Measurements from ENCODE around the gene TNS1. TPM values are rescaled to one million over a fixed set of nuclear protein-coding genes. Genes with fewer than 3 reads are reported as not detected.

Gene TNS1
- total RNA-seq, 2 donors from 2014 or later, result 1,255 to 1,508 TPM

GRCh38 chr2:218031771-218032257 is 29.0 kb upstream of the TNS1 start:
- intact Hi-C loops (cut with DNase I), result loop anchor here in 1 of 2 donors (5.0 kb wide), 1 partner anchor 245 kb away; no protein-coding TSS in a partner anchor
- no peak for DNase-seq (ENCODE audit: low spot score)

GRCh38 chr2:218031261-218031660 is 28.5 kb upstream of the TNS1 start:
- no peak for DNase-seq (ENCODE audit: low spot score)
- intact Hi-C loops (cut with DNase I), result loop anchor here in 1 of 2 donors (5.0 kb wide), 1 partner anchor 244 kb away; no protein-coding TSS in a partner anchor

- no peak for DNase-seq (ENCODE audit: low spot score)
- intact Hi-C loops (cut with DNase I), result loop anchor here in 1 of 2 donors (5.0 kb wide), 1 partner anchor 243 kb away; no protein-coding TSS in a partner anchor
These were observed 27.8 kb upstream of the TNS1 start for GRCh38 chr2:218030409-218031195.

- DNase-seq (ENCODE audit: low spot score), result peak; percentile 52
- intact Hi-C loops (cut with DNase I), result loop anchor here in 1 of 2 donors (5.0 kb wide), 1 partner anchor 242 kb away; no protein-coding TSS in a partner anchor
These were observed 26.9 kb upstream of the TNS1 start for GRCh38 chr2:218029366-218030360.

- DNase-seq (ENCODE audit: low spot score), result no peak
- intact Hi-C loops (cut with DNase I), result no loop called here
These were observed 26.0 kb upstream of the TNS1 start for GRCh38 chr2:218028562-218029348.

GRCh38 chr2:218028189-218028495 is 25.3 kb upstream of the TNS1 start:
- DNase-seq (ENCODE audit: low spot score), result no peak
- intact Hi-C loops (cut with DNase I), result no loop called here

GRCh38 chr2:218027426-218028188 is 24.8 kb upstream of the TNS1 start:
- DNase-seq (ENCODE audit: low spot score), result no peak
- intact Hi-C loops (cut with DNase I), result no loop called here

GRCh38 chr2:218026676-218027425 is 24.1 kb upstream of the TNS1 start:
- intact Hi-C loops (cut with DNase I), result no loop called here
- DNase-seq (ENCODE audit: low spot score), result no peak

- no peak for DNase-seq (ENCODE audit: low spot score)
These were observed 23.4 kb upstream of the TNS1 start for GRCh38 chr2:218026244-218026643.

GRCh38 chr2:218024871-218025270 is 22.1 kb upstream of the TNS1 start:
- intact Hi-C loops (cut with DNase I), result no loop called here
- DNase-seq (ENCODE audit: low spot score), result peak; percentile 49

More at GRCh38 chr2:218026244-218026643, 23.4 kb upstream of the TNS1 start:
- intact Hi-C loops (cut with DNase I), result no loop called here

- intact Hi-C loops (cut with DNase I), result no loop called here
- DNase-seq (ENCODE audit: low spot score), result no peak
These were observed 21.5 kb upstream of the TNS1 start for GRCh38 chr2:218024336-218024735.

- no peak for DNase-seq (ENCODE audit: low spot score)
- intact Hi-C loops (cut with DNase I), result no loop called here
These were observed 20.8 kb upstream of the TNS1 start for GRCh38 chr2:218023636-218024035.

GRCh38 chr2:218022851-218023530 is 20.2 kb upstream of the TNS1 start:
- peak; percentile 66 for DNase-seq (ENCODE audit: low spot score)
- intact Hi-C loops (cut with DNase I), result no loop called here

GRCh38 chr2:218022131-218022850 is 19.5 kb upstream of the TNS1 start:
- DNase-seq (ENCODE audit: low spot score), result peak; percentile 38
- intact Hi-C loops (cut with DNase I), result no loop called here

- intact Hi-C loops (cut with DNase I), result no loop called here
- DNase-seq (ENCODE audit: low spot score), result peak; percentile 65
These were observed 18.8 kb upstream of the TNS1 start for GRCh38 chr2:218021536-218022071.

- intact Hi-C loops (cut with DNase I), result no loop called here
- DNase-seq (ENCODE audit: low spot score), result peak; percentile 59
These were observed 18.3 kb upstream of the TNS1 start for GRCh38 chr2:218020966-218021535.
